Prostate gland (tissue), 2 donors: Measurements from ENCODE around the gene CYFIP1. TPM values are rescaled to one million over a fixed set of nuclear protein-coding genes. Genes with fewer than 3 reads are reported as not detected.
"Not testable (repeated sequence)": the region's sequence is repeated elsewhere in the genome, so short reads cannot be mapped to it uniquely, and the experiment has no call there.

ENCODE experiments used
- DNase-seq: peaks from one replicate; pipeline ENCODE4 v3.0.0-alpha.2; 2019; ENCODE audit warnings: low spot score
- H3K27ac ChIP-seq, 2 donors: fragments of 200-600 bp; sonication (generic); 2 replicates each; pipeline ENCODE4 v1.5.1; 2017 to 2019
- H3K27me3 ChIP-seq: fragments of 200-600 bp; sonication (generic); replicated peaks from 2 replicates; pipeline ENCODE4 v1.5.1; 2019; ENCODE audit not compliant: insufficient read depth
- H3K36me3 ChIP-seq, 2 donors: fragments of 200-600 bp; sonication (generic); 1 replicate in 1 of 2; 2 replicates in 1 of 2; pipeline versions ENCODE4 v1.5.1 to v1.8.1; 2017 to 2019
- H3K4me1 ChIP-seq: fragments of 200-600 bp; sonication (generic); replicated peaks from 2 replicates; pipeline ENCODE4 v1.5.1; 2019
- H3K4me3 ChIP-seq, 2 donors: fragments of 200-600 bp; sonication (generic); 2 replicates each; pipeline ENCODE4 v1.5.1; 2017 to 2019
- H3K9me3 ChIP-seq: fragments of 200-600 bp; sonication (generic); 2 replicates; pipeline ENCODE4 v1.5.1; 2017
- CTCF ChIP-seq, 4 experiments: fragments of 200-600 bp in 2 of 4; fragments of 450-650 bp in 2 of 4; sonication (generic) in 2 of 4; IDR thresholded peaks; 1 replicate in 3 of 4; 2 replicates in 1 of 4; pipeline ENCODE4 v1.5.1; 2016 to 2019; ENCODE audit warnings: antibody characterized with exemption in 4 of 4, mild to moderate bottlenecking in 2 of 4, moderate library complexity in 2 of 4
- POLR2A ChIP-seq: fragments of 450-650 bp; IDR thresholded peaks from one replicate; pipeline ENCODE4 v1.6.1; 2016; ENCODE audit warnings: antibody characterized with exemption, mild to moderate bottlenecking
- POLR2AphosphoS5 ChIP-seq: sonication (generic); formaldehyde crosslinking; IDR thresholded peaks from one replicate; pipeline ENCODE4 v1.6.1; 2017; ENCODE audit warnings: antibody characterized with exemption
- WGBS: methylation state at CpG from one replicate; pipeline ENCODE4 v1.1.5; 2018; 5-methylcytosine and 5-hydroxymethylcytosine counted together
- intact Hi-C: fragments of 100-400 bp; cut with DNase I; formaldehyde crosslinking; loops from one replicate; pipeline ENCODE4 v1.14.2; 2022
- total RNA-seq, 2 donors: library from RNA; depleted of rRNA; stranded (reverse); fragments of >200 nt; gene quantifications; one replicate each; pipeline ENCODE4 v1.1.0, GENCODE V29; 2016

CYFIP1 gene
- total RNA-seq, 2 donors from 2014 or later, result 97.1 to 121 TPM

- intact Hi-C loops, result no loop called here
- WGBS, result 91% methylated on average over 5 of the region's 5 CpGs
- Histone ChIP-seq H3K27me3 (no peaks in the 10 kb centered on the region), H3K9me3 (no peaks in the 10 kb centered on the region), H3K4me3 (no peak overlapping the region), H3K36me3 (peaks cover 4 to 20% of the 10 kb centered on the region in 2 donors), H3K4me1 (no peaks in the 10 kb centered on the region), H3K27ac (no peak overlapping the region)
- no peak for DNase-seq
- TF ChIP-seq CTCF (IDR thresholded peaks at IDR 0.05), result no peak
- no peak for TF ChIP-seq POLR2A
- no peak for TF ChIP-seq POLR2AphosphoS5
Measured at GRCh38 chr15:23013681-23014080, 33.5 kb upstream of the CYFIP1 start.

- not testable (repeated sequence) for H3K4me1 ChIP-seq
- WGBS, result 93% methylated on average over 9 of the region's 9 CpGs
Measured at GRCh38 chr15:23012616-23013015, 32.4 kb upstream of the CYFIP1 start.

GRCh38 chr15:23003736-23004135 is 23.6 kb upstream of the CYFIP1 start:
- Histone ChIP-seq H3K4me3 (no peak overlapping the region), H3K27ac (no peak overlapping the region), H3K36me3 (peaks cover 5 to 9% of the 10 kb centered on the region in 2 donors), H3K4me1 (no peaks in the 10 kb centered on the region), H3K27me3 (no peaks in the 10 kb centered on the region), H3K9me3 (no peaks in the 10 kb centered on the region)
- WGBS, result 99% methylated on average over 5 of the region's 5 CpGs
- intact Hi-C loops, result no loop called here
- TF ChIP-seq POLR2A (no peak), POLR2AphosphoS5 (no peak), CTCF (IDR thresholded peaks at IDR 0.05) (no peak)
- DNase-seq, result no peak

More at GRCh38 chr15:23012616-23013015, 32.4 kb upstream of the CYFIP1 start:
- H3K4me3 ChIP-seq, H3K27ac ChIP-seq, intact Hi-C loops, H3K9me3 ChIP-seq, H3K27me3 ChIP-seq, DNase-seq, H3K36me3 ChIP-seq: not testable (repeated sequence)

- Histone ChIP-seq H3K27me3 (no peaks in the 10 kb centered on the region), H3K9me3 (no peaks in the 10 kb centered on the region), H3K36me3 (peaks cover 4 to 5% of the 10 kb centered on the region in 2 donors), H3K4me3 (no peak overlapping the region), H3K4me1 (no peaks in the 10 kb centered on the region), H3K27ac (no peak overlapping the region)
- WGBS, result 78% methylated on average over 2 of the region's 2 CpGs
- intact Hi-C loops, result no loop called here
- TF ChIP-seq CTCF (IDR thresholded peaks at IDR 0.05), result no peak
- TF ChIP-seq POLR2A, result no peak
- TF ChIP-seq POLR2AphosphoS5, result no peak
- no peak for DNase-seq
Measured at GRCh38 chr15:23002920-23003319, 22.8 kb upstream of the CYFIP1 start.

GRCh38 chr15:22995795-22996194 is 15.6 kb upstream of the CYFIP1 start:
- 64% methylated on average over 7 of the region's 7 CpGs for WGBS
- intact Hi-C loops, result no loop called here
- no peak overlapping the region for H3K4me3 ChIP-seq
- no peaks in the 10 kb centered on the region for H3K27me3 ChIP-seq
- no peaks in the 10 kb centered on the region for H3K36me3 ChIP-seq
- H3K27ac ChIP-seq, result no peak overlapping the region
- TF ChIP-seq POLR2AphosphoS5, result no peak
- TF ChIP-seq POLR2A, result no peak
- TF ChIP-seq CTCF (IDR thresholded peaks at IDR 0.05), result no peak
- no peak for DNase-seq
- no peaks in the 10 kb centered on the region for H3K9me3 ChIP-seq
- no peaks in the 10 kb centered on the region for H3K4me1 ChIP-seq
